ENCODE results near the gene DPH2. TPM values are rescaled to one million over a fixed set of nuclear protein-coding genes. Genes with fewer than 3 reads are reported as not detected.

Gene DPH2
- total RNA-seq, 4 donors from 2014 or later, result 13.1 to 29.4 (median 17.1) TPM

GRCh38 chr1:43963890-43964289 is 5.9 kb upstream of the DPH2 start:
- Histone ChIP-seq H3K36me3 (peaks cover 0 to 6% (median 0%) of the 10 kb centered on the region in 4 donors), H3K9me3 (no peaks in the 10 kb centered on the region), H3K4me1 (no peaks in the 10 kb centered on the region), H3K27me3 (no peaks in the 10 kb centered on the region), H3K27ac (no peak overlapping the region), H3K4me3 (no peak overlapping the region)
- intact Hi-C loops (cut with DNase I; ENCODE audit: low total_unique reads), result no loop called here
- WGBS, 2 donors (ENCODE audit: low coverage in 1 of 2), result 86 to 100% methylated on average over 1 to 5 of the region's 5 CpGs
- no peak for DNase-seq
- TF ChIP-seq POLR2AphosphoS5 (IDR thresholded peaks at IDR 0.05), result no peak
- no peak for TF ChIP-seq EP300 (IDR thresholded peaks at IDR 0.05; ENCODE audit: low read depth)
- TF ChIP-seq CTCF (IDR thresholded peaks at IDR 0.05), result no peak
- TF ChIP-seq POLR2A (IDR thresholded peaks at IDR 0.05), result no peak
- in situ Hi-C loops (cut with MboI; ENCODE audit: low pct_ligation_motif_present in 1 of 4, low pct_unique_long_range_greater_than_20kb in 1 of 4, low sequenced_read_pairs in 3 of 4), result no loop called here

DNA sequence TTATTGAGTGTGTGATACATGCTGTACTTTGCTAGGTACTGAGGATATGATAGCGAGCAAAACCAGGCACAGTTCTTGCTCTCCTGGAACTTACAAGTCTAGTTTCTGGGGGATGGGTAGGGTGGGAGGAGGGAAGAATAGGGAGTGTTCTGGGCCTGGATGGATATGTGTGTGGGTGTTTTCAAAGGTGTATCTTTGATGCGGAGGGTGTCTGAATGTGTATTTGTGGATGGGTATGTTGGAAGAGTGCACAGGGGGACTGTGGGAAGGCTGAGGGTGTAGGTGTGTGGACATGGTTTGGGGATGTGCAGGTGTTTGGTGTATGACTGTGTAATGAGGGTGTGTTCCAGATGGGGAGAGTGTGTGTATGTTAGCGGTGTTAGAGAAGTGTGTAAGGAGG is 4.5 kb upstream of the DPH2 start:
- H3K4me1 ChIP-seq, result peaks cover 1 to 6% (median 2%) of the 10 kb centered on the region in 4 donors
- intact Hi-C loops (cut with DNase I; ENCODE audit: low total_unique reads), result no loop called here
- no peaks in the 10 kb centered on the region for H3K27me3 ChIP-seq
- no peak overlapping the region for H3K27ac ChIP-seq
- no peaks in the 10 kb centered on the region for H3K36me3 ChIP-seq
- H3K4me3 ChIP-seq, result no peak overlapping the region
- no peak for TF ChIP-seq CTCF (IDR thresholded peaks at IDR 0.05)
- TF ChIP-seq POLR2AphosphoS5 (IDR thresholded peaks at IDR 0.05), result no peak
- no peak for TF ChIP-seq POLR2A (IDR thresholded peaks at IDR 0.05)
- no peak for TF ChIP-seq EP300 (IDR thresholded peaks at IDR 0.05; ENCODE audit: low read depth)
- WGBS, 2 donors (ENCODE audit: low coverage in 1 of 2), result 98% methylated on average over 3 of the region's 3 CpGs; no CpG with 5 or more reads in 1 of the 2 donors
- in situ Hi-C loops (cut with MboI; ENCODE audit: low pct_ligation_motif_present in 1 of 4, low pct_unique_long_range_greater_than_20kb in 1 of 4, low sequenced_read_pairs in 3 of 4), result no loop called here
- no peaks in the 10 kb centered on the region for H3K9me3 ChIP-seq
- no peak for DNase-seq

- H3K27ac ChIP-seq, result no peak overlapping the region
- TF ChIP-seq POLR2AphosphoS5 (IDR thresholded peaks at IDR 0.05) (no peak), EP300 (IDR thresholded peaks at IDR 0.05; ENCODE audit: low read depth) (no peak), POLR2A (IDR thresholded peaks at IDR 0.05) (no peak), CTCF (IDR thresholded peaks at IDR 0.05) (no peak)
- in situ Hi-C loops (cut with MboI; ENCODE audit: low pct_ligation_motif_present in 1 of 4, low pct_unique_long_range_greater_than_20kb in 1 of 4, low sequenced_read_pairs in 3 of 4), result no loop called here
- no peaks in the 10 kb centered on the region for H3K9me3 ChIP-seq
- intact Hi-C loops (cut with DNase I; ENCODE audit: low total_unique reads), result no loop called here
- no peaks in the 10 kb centered on the region for H3K36me3 ChIP-seq
- WGBS, 2 donors (ENCODE audit: low coverage in 1 of 2), result 80 to 89% methylated on average over 5 to 6 of the region's 6 CpGs
- no peak for DNase-seq
- peaks cover 7 to 15% (median 10%) of the 10 kb centered on the region in 4 donors for H3K4me1 ChIP-seq
- no peaks in the 10 kb centered on the region for H3K27me3 ChIP-seq
- H3K4me3 ChIP-seq, result no peak overlapping the region
These were observed 1.4 kb upstream of the DPH2 start for GRCh38 chr1:43968348-43968948.

GRCh38 chr1:43969416-43969745 is 429 bp upstream of the DPH2 start:
- WGBS, 2 donors (ENCODE audit: low coverage in 1 of 2), result 0 to 60% methylated on average over 2 to 7 of the region's 7 CpGs
- Histone ChIP-seq H3K9me3 (no peaks in the 10 kb centered on the region), H3K36me3 (no peaks in the 10 kb centered on the region), H3K4me3 (peak overlapping the region in 2 of 4 donors; percentile 73 to 89), H3K27ac (no peak overlapping the region), H3K27me3 (no peaks in the 10 kb centered on the region), H3K4me1 (peaks cover 13 to 21% (median 16%) of the 10 kb centered on the region in 4 donors)
- TF ChIP-seq POLR2AphosphoS5 (IDR thresholded peaks at IDR 0.05), result no peak
- no peak for DNase-seq
- in situ Hi-C loops (cut with MboI; ENCODE audit: low pct_ligation_motif_present in 1 of 4, low pct_unique_long_range_greater_than_20kb in 1 of 4, low sequenced_read_pairs in 3 of 4) (no loop called here), intact Hi-C loops (cut with DNase I; ENCODE audit: low total_unique reads) (no loop called here)

DNA sequence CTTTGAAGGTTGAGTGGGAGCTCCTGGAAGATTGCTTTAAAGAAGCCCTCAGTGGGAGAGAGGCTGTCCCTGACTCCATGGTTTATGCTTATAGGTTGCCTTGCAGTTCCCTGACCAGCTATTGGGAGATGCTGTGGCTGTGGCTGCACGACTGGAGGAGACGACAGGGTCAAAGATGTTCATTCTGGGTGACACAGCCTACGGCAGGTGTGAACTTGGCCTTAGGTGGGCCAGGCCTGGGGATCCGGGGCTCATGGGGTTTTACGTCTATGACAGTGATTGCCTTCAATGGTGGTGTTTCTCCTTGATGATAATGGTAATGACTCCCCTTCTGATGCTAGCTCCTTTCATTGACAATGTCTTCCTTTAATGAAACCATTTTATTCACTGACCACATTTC is 692 bp downstream of the DPH2 start:
- no peak for DNase-seq
- Histone ChIP-seq H3K27ac (peak overlapping the region in 3 of 4 donors; percentile 16 to 47 (median 42)), H3K27me3 (no peaks in the 10 kb centered on the region), H3K36me3 (no peaks in the 10 kb centered on the region), H3K9me3 (no peaks in the 10 kb centered on the region), H3K4me3 (peak overlapping the region; percentile 52 to 89 (median 68)), H3K4me1 (peaks cover 13 to 23% (median 18%) of the 10 kb centered on the region in 4 donors)
- in situ Hi-C loops (cut with MboI; ENCODE audit: low pct_ligation_motif_present in 1 of 4, low pct_unique_long_range_greater_than_20kb in 1 of 4, low sequenced_read_pairs in 3 of 4), result no loop called here
- intact Hi-C loops (cut with DNase I; ENCODE audit: low total_unique reads), result no loop called here
- WGBS, 2 donors (ENCODE audit: low coverage in 1 of 2), result 28 to 60% methylated on average over 2 to 5 of the region's 5 CpGs
- TF ChIP-seq CTCF (IDR thresholded peaks at IDR 0.05), result no peak
- no peak for TF ChIP-seq POLR2AphosphoS5 (IDR thresholded peaks at IDR 0.05)
- no peak for TF ChIP-seq POLR2A (IDR thresholded peaks at IDR 0.05)
- TF ChIP-seq EP300 (IDR thresholded peaks at IDR 0.05; ENCODE audit: low read depth), result no peak

Measured in transverse colon (tissue), 4 donors.